ENCODE results near the gene INO80C. TPM values are rescaled to one million over a fixed set of nuclear protein-coding genes. Genes with fewer than 3 reads are reported as not detected.

Gene INO80C
- polyA plus RNA-seq, 1 donor = 31.2 TPM

DNA sequence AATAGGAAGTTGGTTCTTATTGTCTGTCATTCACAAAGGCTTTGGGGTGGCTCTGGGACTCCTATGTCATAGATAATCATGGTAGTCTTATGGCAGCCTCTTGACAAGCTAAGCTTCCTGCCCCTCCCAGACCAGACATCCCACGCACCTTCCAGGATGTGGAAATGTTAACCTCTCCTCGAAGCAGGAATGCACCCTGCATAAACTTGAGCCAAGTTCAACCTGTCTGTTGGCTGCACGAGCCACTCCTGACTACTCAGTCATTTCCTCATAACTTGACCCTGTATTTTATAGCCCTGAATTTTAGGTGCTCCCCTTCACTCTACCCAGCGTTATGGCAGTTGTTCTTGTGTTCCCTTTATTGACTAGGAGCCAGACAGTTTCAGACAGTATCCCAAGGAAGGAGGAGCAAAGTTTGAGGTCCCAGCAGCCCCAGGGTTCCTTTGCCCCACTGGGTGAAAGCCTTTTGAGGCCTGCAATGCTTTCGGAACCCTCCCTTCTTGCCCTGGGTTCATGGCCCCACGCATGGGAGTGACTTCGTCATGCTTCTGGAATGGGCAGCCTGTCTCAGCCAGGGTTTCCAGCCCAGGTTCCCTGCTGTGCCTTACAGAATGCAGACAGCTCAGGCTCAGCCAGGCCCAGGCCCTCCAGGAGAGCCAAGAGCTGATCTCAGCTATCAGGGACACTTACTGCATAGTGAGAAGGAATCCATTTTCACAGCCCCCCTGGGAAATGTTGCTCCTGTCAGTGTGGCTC, 15.6 kb upstream of the INO80C start:
- no peak overlapping the region for H3K27ac ChIP-seq (ENCODE audit: low read length)
- peak in 1 of 2 donors; percentile 47 for DNase-seq

DNA sequence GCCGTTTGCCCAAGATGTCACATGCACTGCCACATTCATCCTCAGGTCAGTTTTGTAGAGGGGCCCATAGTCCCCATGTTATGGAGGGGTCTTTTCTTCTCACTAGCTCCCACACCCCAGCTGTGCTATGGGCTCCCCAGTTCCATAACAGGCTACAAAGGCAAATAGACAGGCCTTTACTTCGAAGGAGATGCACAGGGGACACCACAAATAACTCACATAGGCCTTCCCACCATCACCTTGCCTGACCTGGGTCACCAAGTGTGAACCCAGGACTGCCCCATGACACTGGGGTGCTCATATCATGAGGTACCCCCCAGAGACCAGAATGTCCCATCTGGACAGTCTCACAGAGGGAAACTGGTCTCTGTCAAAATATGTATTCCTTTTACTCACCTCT, 15.0 kb upstream of the INO80C start:
- peaks cover 5% of the 10 kb centered on the region for H3K4me1 ChIP-seq (ENCODE audit: control insufficient read depth, insufficient read depth, low read length)
- H3K4me3 ChIP-seq (ENCODE audit: low read length) = no peak overlapping the region
- H3K27ac ChIP-seq (ENCODE audit: low read length) = no peak overlapping the region
- no peaks in the 10 kb centered on the region for H3K27me3 ChIP-seq (ENCODE audit: control insufficient read depth, insufficient read depth, low read length)
- no peaks in the 10 kb centered on the region for H3K36me3 ChIP-seq (ENCODE audit: control insufficient read depth, insufficient read depth, low read length)
- no CpG with 5 or more reads among the region's 2 CpGs for WGBS (ENCODE audit: insufficient coverage, low lambda C conversion rate)
- no peaks in the 10 kb centered on the region for H3K9me3 ChIP-seq (ENCODE audit: control insufficient read depth, low read depth, low read length)
- DNase-seq = no peak

More for the DNA sequence above, 15.6 kb upstream of the INO80C start:
- no peaks in the 10 kb centered on the region for H3K27me3 ChIP-seq (ENCODE audit: control insufficient read depth, insufficient read depth, low read length)
- peaks cover 5% of the 10 kb centered on the region for H3K4me1 ChIP-seq (ENCODE audit: control insufficient read depth, insufficient read depth, low read length)
- no peak overlapping the region for H3K4me3 ChIP-seq (ENCODE audit: low read length)
- H3K9me3 ChIP-seq (ENCODE audit: control insufficient read depth, low read depth, low read length) = no peaks in the 10 kb centered on the region
- H3K36me3 ChIP-seq (ENCODE audit: control insufficient read depth, insufficient read depth, low read length) = no peaks in the 10 kb centered on the region
- no CpG with 5 or more reads among the region's 7 CpGs for WGBS (ENCODE audit: insufficient coverage, low lambda C conversion rate)

DNA sequence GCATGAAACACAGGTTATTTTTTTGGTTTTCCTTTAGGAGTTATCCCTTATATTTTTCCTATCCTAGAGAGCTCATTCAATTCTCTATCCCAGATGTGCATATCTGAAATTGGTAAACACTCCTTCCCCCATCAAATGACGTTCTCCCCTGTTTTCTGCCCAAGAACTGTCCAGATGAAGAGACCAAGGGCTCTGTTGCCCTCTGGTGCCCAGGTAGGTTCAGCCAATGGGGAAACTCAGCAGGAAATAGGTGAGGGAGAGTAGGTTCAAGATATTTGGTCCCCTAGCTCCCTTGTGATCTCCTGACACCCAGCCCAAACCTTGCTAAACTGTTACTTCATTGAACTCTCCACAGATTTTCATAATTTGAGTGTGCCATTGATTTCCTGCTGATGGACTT, 14.1 kb upstream of the INO80C start:
- no peaks in the 10 kb centered on the region for H3K36me3 ChIP-seq (ENCODE audit: control insufficient read depth, insufficient read depth, low read length)
- H3K4me1 ChIP-seq (ENCODE audit: control insufficient read depth, insufficient read depth, low read length) = peaks cover 5% of the 10 kb centered on the region
- no CpG with 5 or more reads among the region's 1 CpG for WGBS (ENCODE audit: insufficient coverage, low lambda C conversion rate)
- H3K27me3 ChIP-seq (ENCODE audit: control insufficient read depth, insufficient read depth, low read length) = no peaks in the 10 kb centered on the region
- H3K27ac ChIP-seq (ENCODE audit: low read length) = no peak overlapping the region
- no peak overlapping the region for H3K4me3 ChIP-seq (ENCODE audit: low read length)
- H3K9me3 ChIP-seq (ENCODE audit: control insufficient read depth, low read depth, low read length) = no peaks in the 10 kb centered on the region
- no peak for DNase-seq

DNA sequence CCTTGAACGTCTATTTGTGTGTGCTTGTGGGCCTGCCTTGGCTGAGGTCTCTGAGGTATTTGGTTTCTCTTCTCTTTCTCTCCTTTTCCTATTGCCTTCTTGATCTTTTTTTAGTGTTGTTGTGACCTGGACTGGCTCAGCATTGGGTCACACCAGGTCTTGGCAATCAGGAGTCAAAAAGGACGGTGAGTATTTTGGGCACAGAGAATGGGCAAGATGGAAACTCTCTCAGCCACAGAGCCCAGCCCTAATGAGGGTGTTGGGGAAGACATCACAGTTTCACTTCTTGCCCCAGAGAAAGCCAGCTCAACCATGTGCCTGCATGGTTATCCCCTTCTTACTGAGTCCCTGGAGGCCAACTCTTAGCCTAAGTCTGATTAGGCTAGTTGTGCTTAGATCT, 13.7 kb upstream of the INO80C start:
- Histone ChIP-seq H3K4me3 (ENCODE audit: low read length) (no peak overlapping the region), H3K9me3 (ENCODE audit: control insufficient read depth, low read depth, low read length) (no peaks in the 10 kb centered on the region), H3K36me3 (ENCODE audit: control insufficient read depth, insufficient read depth, low read length) (no peaks in the 10 kb centered on the region), H3K4me1 (ENCODE audit: control insufficient read depth, insufficient read depth, low read length) (peaks cover 5% of the 10 kb centered on the region), H3K27me3 (ENCODE audit: control insufficient read depth, insufficient read depth, low read length) (no peaks in the 10 kb centered on the region), H3K27ac (ENCODE audit: low read length) (no peak overlapping the region)
- DNase-seq = no peak
- WGBS (ENCODE audit: insufficient coverage, low lambda C conversion rate) = 100% methylated on average over 1 of the region's 2 CpGs

- no peak overlapping the region for H3K27ac ChIP-seq (ENCODE audit: low read length)
- H3K27me3 ChIP-seq (ENCODE audit: control insufficient read depth, insufficient read depth, low read length) = no peaks in the 10 kb centered on the region
- no peak overlapping the region for H3K4me3 ChIP-seq (ENCODE audit: low read length)
- WGBS (ENCODE audit: insufficient coverage, low lambda C conversion rate) = 67% methylated on average over 1 of the region's 4 CpGs
- H3K9me3 ChIP-seq (ENCODE audit: control insufficient read depth, low read depth, low read length) = no peaks in the 10 kb centered on the region
- DNase-seq = no peak
- H3K4me1 ChIP-seq (ENCODE audit: control insufficient read depth, insufficient read depth, low read length) = peaks cover 5% of the 10 kb centered on the region
- no peaks in the 10 kb centered on the region for H3K36me3 ChIP-seq (ENCODE audit: control insufficient read depth, insufficient read depth, low read length)
Measured at GRCh38 chr18:35510076-35510651, 12.4 kb upstream of the INO80C start.

DNA sequence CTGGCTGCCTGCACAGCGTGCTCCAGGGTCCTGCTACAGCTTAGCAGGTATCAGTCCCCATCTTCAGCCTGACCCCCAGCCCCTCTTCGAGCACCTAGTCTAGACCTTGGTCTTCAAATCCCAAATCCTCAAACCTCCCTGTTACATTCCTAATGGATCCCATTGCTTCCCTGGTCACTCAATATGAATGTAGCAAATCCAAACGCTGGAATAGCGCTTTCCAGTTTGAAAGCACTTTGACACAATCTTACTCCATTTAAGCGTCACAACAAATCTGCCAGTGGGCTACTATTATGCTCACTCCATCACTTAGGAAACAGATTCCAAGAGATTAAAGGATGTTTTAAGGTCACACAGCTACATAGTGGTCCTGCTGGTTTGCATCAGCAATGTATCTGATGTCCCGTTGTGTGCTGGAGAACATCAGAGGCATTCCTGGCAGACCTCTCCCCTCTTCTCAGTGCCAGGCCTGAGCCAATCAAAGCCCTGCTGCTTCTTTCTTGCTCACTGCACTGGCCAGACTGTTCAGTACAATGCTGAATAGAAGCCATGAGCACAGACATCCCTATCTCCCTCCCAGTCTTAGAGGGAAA, 11.1 kb upstream of the INO80C start:
- no peak overlapping the region for H3K27ac ChIP-seq (ENCODE audit: low read length)
- no peaks in the 10 kb centered on the region for H3K9me3 ChIP-seq (ENCODE audit: control insufficient read depth, low read depth, low read length)
- no peak for DNase-seq
- H3K36me3 ChIP-seq (ENCODE audit: control insufficient read depth, insufficient read depth, low read length) = no peaks in the 10 kb centered on the region
- no CpG with 5 or more reads among the region's 6 CpGs for WGBS (ENCODE audit: insufficient coverage, low lambda C conversion rate)
- H3K4me1 ChIP-seq (ENCODE audit: control insufficient read depth, insufficient read depth, low read length) = peaks cover 5% of the 10 kb centered on the region
- H3K27me3 ChIP-seq (ENCODE audit: control insufficient read depth, insufficient read depth, low read length) = no peaks in the 10 kb centered on the region
- H3K4me3 ChIP-seq (ENCODE audit: low read length) = no peak overlapping the region

GRCh38 chr18:35508030-35508429, 10.3 kb upstream of the INO80C start:
- peak in 1 of 2 donors; percentile 14 for DNase-seq
- H3K4me1 ChIP-seq (ENCODE audit: control insufficient read depth, insufficient read depth, low read length) = peaks cover 5% of the 10 kb centered on the region
- no peak overlapping the region for H3K4me3 ChIP-seq (ENCODE audit: low read length)
- H3K9me3 ChIP-seq (ENCODE audit: control insufficient read depth, low read depth, low read length) = no peaks in the 10 kb centered on the region
- H3K27ac ChIP-seq (ENCODE audit: low read length) = no peak overlapping the region
- no peaks in the 10 kb centered on the region for H3K36me3 ChIP-seq (ENCODE audit: control insufficient read depth, insufficient read depth, low read length)
- H3K27me3 ChIP-seq (ENCODE audit: control insufficient read depth, insufficient read depth, low read length) = no peaks in the 10 kb centered on the region
- no CpG with 5 or more reads among the region's 5 CpGs for WGBS (ENCODE audit: insufficient coverage, low lambda C conversion rate)

GRCh38 chr18:35507623-35508022, 9.9 kb upstream of the INO80C start:
- H3K4me3 ChIP-seq (ENCODE audit: low read length) = no peak overlapping the region
- H3K36me3 ChIP-seq (ENCODE audit: control insufficient read depth, insufficient read depth, low read length) = no peaks in the 10 kb centered on the region
- no peaks in the 10 kb centered on the region for H3K27me3 ChIP-seq (ENCODE audit: control insufficient read depth, insufficient read depth, low read length)
- H3K27ac ChIP-seq (ENCODE audit: low read length) = no peak overlapping the region
- H3K9me3 ChIP-seq (ENCODE audit: control insufficient read depth, low read depth, low read length) = no peaks in the 10 kb centered on the region
- no CpG with 5 or more reads among the region's 3 CpGs for WGBS (ENCODE audit: insufficient coverage, low lambda C conversion rate)
- peaks cover 3% of the 10 kb centered on the region for H3K4me1 ChIP-seq (ENCODE audit: control insufficient read depth, insufficient read depth, low read length)
- no peak for DNase-seq

- H3K27ac ChIP-seq (ENCODE audit: low read length) = no peak overlapping the region
- no peaks in the 10 kb centered on the region for H3K27me3 ChIP-seq (ENCODE audit: control insufficient read depth, insufficient read depth, low read length)
- no peaks in the 10 kb centered on the region for H3K36me3 ChIP-seq (ENCODE audit: control insufficient read depth, insufficient read depth, low read length)
- no peaks in the 10 kb centered on the region for H3K4me1 ChIP-seq (ENCODE audit: control insufficient read depth, insufficient read depth, low read length)
- no peaks in the 10 kb centered on the region for H3K9me3 ChIP-seq (ENCODE audit: control insufficient read depth, low read depth, low read length)
- no peak overlapping the region for H3K4me3 ChIP-seq (ENCODE audit: low read length)
- no peak for DNase-seq
- WGBS (ENCODE audit: insufficient coverage, low lambda C conversion rate) = no CpG with 5 or more reads among the region's 3 CpGs
Measured at GRCh38 chr18:35507192-35507591, 9.4 kb upstream of the INO80C start.

DNA sequence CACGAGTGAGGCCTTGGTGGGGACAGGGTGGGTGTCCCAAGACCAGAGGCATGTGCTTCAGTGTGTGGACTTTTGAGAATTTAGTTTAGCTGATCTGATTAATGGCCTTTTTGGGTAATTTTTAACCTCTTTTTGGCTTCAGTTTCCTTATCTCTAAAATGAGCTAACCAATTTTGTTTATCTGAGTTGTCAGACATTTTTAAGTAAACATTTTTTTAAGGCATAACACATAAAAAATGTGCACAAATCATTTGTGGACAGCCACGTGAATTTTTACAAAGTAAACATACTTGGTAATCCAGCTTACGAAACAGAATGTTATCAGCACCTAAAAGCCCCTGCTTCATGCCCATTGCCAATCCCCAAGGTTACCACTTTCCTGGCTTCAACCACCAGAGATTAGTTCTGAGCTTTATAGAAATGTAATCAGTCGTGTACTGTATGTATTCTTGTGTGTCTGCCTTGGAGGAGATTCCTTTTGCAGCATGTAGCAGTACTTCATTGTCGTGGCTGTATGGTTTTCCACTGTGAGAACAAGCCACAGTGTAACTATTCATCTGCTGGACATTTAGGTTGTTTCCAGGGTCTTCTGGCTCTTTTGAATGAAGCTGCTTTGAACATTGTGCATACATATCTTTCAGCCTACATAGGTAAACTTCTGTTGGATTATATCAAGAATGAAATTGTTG, 8.4 kb upstream of the INO80C start:
- no peak for DNase-seq
- no peaks in the 10 kb centered on the region for H3K27me3 ChIP-seq (ENCODE audit: control insufficient read depth, insufficient read depth, low read length)
- WGBS (ENCODE audit: insufficient coverage, low lambda C conversion rate) = 30% methylated on average over 2 of the region's 5 CpGs
- H3K27ac ChIP-seq (ENCODE audit: low read length) = no peak overlapping the region
- H3K4me1 ChIP-seq (ENCODE audit: control insufficient read depth, insufficient read depth, low read length) = no peaks in the 10 kb centered on the region
- H3K9me3 ChIP-seq (ENCODE audit: control insufficient read depth, low read depth, low read length) = no peaks in the 10 kb centered on the region
- no peak overlapping the region for H3K4me3 ChIP-seq (ENCODE audit: low read length)
- H3K36me3 ChIP-seq (ENCODE audit: control insufficient read depth, insufficient read depth, low read length) = no peaks in the 10 kb centered on the region

Measured in large intestine (tissue), 3 donors.